IMR-90 (cell line): ENCODE results near the gene DCDC2B.
"Not testable (repeated sequence)": the region's sequence is repeated elsewhere in the genome, so short reads cannot be mapped to it uniquely, and the experiment has no call there.

Experiments used
- MAFK ChIP-seq: IDR thresholded peaks from 2 replicates; pipeline ENCODE4 v1.6.1; 2012; ENCODE audit warnings: low read depth, low read length, improper control_type of control experiment
- MAZ ChIP-seq: IDR thresholded peaks from 2 replicates; pipeline ENCODE4 v1.6.1; 2012; ENCODE audit warnings: low read depth, mild to moderate bottlenecking, low read length, improper control_type of control experiment, moderate library complexity, borderline replicate concordance

GRCh38 chr1:32165633-32166032 lies 43.3 kb upstream of the DCDC2B start:
- TF ChIP-seq MAZ, MAFK: not testable (repeated sequence)
